AG08395 (cell line): ENCODE measurements around the gene TOMM22.

Source experiments
- DNase-seq: peaks from one replicate; pipeline ENCODE4 v3.0.0; 2012; ENCODE audit warnings: mixed read lengths, low spot score

Gene TOMM22

GRCh38 chr22:38715176-38715764, 33.5 kb downstream of the TOMM22 start:
- DNase-seq: no peak

DNA sequence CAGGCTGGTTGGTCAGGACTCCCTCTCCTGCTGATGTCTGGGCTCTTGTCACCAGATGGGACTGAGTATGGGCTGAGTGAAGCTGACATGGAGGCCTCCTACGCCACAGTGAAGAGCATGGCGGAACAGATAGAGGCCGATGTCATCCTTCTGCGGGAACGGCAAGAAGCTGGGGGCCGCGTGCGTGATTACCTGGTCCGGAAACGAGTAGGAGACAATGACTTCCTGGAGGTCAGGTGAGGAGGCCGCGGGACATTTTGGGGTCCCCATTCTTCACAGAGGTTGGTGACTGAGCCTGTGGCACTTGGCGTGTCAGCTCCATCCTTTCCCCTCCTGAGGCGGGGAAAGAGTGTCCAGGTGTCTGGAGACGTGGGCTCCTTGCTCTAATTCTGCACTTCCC, 34.1 kb downstream of the TOMM22 start:
- no peak for DNase-seq

DNA sequence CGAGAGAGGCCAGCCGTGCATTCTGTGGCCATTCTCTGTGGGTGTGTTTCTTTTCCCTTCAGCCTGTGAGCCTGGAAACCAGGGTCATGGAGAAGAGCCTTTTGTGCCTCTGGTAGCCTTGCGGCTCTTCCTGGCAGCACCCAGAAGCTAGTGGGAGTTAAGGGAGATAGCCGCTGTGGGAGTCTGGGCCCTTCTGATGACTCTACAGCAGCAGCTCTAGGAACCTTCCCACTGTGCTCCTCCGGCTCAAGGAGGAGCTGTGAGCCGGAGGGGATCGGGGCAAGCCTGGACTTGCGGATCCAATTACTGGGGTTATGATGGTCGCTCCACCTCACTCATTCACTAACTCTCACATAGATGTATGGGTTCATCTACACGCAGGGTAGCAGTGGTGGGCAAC, 34.5 kb downstream of the TOMM22 start:
- no peak for DNase-seq

GRCh38 chr22:38716826-38717225, 35.1 kb downstream of the TOMM22 start:
- DNase-seq: no peak

DNA sequence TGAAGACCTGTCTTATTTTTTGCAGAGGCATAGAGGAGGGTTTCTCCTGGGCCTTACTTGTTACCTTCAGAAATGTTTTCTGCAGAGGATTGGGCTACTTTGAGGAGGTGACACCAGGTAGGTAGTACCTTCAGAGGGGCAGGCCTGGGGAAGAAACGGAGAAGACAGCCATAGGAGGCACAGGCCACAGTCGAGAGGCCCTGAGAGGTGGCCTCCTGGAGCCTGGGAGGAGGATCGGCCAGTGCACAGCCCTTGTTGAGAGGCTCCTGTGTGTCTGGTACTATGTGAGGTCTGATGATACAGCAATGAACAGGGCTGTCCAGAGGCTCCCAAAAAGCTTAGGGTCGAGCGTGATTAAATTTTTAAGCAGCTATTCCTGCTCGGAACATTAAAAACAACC, 35.5 kb downstream of the TOMM22 start:
- no peak for DNase-seq

DNA sequence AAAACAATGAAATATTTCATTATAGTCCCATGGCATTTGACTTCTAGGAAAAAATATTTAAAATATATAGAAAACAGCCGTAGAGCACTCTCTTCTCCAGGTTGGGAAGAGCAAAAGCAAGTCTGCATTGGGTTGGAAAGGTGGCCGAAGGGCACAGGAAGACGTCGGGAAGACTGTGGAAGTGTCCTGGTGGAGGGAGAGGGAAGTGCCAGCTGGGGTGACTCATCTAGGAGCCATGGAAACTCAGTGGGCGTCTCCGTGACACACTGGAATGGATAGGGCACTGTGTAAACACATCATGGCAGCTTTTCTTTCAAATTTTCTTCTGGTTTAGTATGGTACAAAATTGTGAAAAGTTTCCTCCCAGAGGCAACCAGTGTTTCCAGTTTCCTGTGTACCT, 36.7 kb downstream of the TOMM22 start:
- DNase-seq: peak; percentile 96

GRCh38 chr22:38719196-38719595, 37.4 kb downstream of the TOMM22 start:
- no peak for DNase-seq

GRCh38 chr22:38720350-38720749, 38.6 kb downstream of the TOMM22 start:
- no peak for DNase-seq

GRCh38 chr22:38721551-38721950, 39.8 kb downstream of the TOMM22 start:
- DNase-seq: no peak

DNA sequence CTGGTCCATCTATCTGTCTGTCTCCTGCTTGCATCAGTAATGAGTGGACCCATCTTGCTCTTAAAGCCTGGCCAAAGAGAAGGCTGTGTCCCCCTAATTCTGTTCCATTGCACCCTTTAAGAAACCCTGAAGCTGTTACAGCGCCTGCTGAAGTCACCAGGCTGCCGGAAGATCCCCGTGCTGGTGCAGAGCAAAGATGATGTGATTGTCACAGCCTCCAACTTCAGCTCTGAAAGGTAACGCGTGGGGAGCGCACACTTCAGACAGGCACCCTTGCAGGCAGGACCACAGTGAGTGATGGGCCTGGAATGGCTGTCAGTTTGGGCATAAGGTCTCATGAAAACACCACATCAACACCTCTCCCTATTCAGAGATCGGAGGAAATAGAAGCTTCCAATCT, 42.4 kb downstream of the TOMM22 start:
- no peak for DNase-seq

GRCh38 chr22:38724926-38725571, 43.3 kb downstream of the TOMM22 start:
- DNase-seq: peak; percentile 67

GRCh38 chr22:38725900-38726655, 44.3 kb downstream of the TOMM22 start:
- DNase-seq: no peak

- no peak for DNase-seq
Measured at GRCh38 chr22:38727123-38727522, 45.4 kb downstream of the TOMM22 start.

- DNase-seq: no peak
Measured at GRCh38 chr22:38727530-38728451, 46.0 kb downstream of the TOMM22 start.

GRCh38 chr22:38728871-38729796, 47.4 kb downstream of the TOMM22 start:
- no peak for DNase-seq

DNA sequence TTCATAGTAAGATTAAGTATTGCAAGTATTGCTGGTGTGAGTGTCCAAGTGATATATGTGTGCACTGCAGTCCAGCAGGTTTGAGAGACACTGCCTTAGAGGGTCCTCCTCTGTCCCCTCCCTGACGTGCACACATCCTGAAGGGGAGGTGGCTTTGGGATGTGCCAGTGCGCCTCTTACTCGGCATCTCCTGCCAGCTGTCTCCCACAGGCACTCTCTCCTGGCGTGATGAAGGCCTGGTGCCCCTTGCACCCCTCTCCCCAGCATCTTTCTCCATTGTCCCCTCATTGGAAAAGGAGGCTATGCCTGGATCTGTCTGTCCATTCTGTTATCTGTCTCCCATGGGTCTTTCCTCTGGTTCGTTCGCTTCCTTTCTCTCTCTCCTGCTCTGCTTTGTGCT, 48.2 kb downstream of the TOMM22 start:
- DNase-seq: no peak

- DNase-seq: no peak
Measured at GRCh38 chr22:38730411-38730871, 48.7 kb downstream of the TOMM22 start.

DNA sequence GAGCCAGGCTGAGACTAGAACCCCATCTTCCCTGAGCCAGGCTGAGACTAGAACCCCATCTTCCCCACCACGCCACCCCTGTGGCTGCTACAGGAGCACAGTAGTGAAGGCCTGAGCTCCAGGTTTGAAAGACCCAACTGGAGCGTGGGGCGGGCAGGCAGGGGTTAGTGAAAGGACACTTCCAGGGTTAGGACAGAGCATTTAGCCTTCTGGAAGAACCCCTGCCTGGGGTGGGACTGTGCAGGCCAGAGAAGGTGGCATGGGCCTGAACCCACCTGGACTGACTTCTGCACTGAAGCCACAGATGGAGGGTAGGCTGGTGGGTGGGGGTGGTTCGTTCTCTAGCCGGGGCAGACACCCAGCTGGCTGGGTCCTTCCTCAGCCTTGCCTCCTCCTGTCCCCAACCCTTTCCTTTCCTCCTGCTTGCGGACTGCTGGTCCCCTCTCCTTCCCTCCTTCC, 50.0 kb downstream of the TOMM22 start:
- DNase-seq: no peak

DNA sequence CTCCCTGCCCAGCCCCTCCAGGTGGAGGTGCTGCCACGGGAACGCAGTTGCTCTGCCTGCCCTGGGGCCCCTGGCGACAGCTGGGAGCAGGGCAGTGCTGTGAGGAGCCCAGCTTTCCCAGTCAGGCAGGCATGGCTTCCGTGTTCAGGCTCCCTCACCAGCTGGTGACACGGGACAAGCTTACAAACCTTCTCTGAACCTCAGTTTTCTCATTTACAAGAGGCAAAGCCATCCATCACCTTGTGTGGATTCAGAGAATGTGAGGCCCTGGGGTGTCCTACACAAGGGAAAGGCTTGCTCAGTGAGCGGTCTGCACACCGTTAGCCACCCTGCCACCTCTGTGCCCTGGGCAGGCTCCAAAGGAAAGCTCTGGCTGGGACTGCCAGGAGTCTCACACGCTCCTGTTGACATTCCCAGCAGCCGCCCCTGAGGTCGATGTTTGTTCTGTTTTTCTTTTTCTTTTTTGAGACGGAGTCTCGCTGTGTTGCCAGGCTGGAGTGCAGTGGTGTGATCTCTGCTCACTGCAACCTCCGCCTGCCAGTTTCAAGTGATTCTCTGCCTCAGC, 50.6 kb downstream of the TOMM22 start:
- no peak for DNase-seq

DNA sequence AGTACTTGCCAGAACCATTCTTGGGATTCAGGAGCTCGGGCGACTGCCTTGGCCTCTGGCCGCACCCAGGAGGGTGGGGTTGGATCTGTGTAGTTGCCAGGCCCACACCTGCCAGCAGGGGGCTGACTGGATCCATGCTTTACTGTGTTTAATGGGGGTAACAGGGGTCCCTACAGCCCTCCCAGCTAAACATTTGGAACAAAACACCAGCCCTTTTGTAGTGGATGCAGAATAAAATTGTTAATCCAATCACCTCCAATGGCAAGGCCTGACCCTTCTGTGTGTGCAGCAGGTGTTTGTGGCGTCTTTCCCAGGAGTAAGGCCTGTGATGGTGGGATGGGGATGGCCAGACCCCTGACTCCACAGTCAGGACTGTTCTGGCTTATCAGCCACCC, 51.6 kb downstream of the TOMM22 start:
- peak; percentile 62 for DNase-seq
